K562 (cell line): ENCODE results near the gene ABL1. TPM values are rescaled to one million over a fixed set of nuclear protein-coding genes. Genes with fewer than 3 reads are reported as not detected.

ENCODE experiments used
- ATAC-seq: fragments of 200-7000 bp; cut with Tn5 transposase; 3 replicates; pipeline ENCODE4 v1.9.1; 2020; ENCODE audit warnings: moderate library complexity
- BruUV-seq: library from RNA; stranded (reverse); fragments of 400-500 nt; replicated peaks from 2 replicates; lab custom pipeline; 2021; lab: Mats Ljungman, UMichigan
- CTCF ChIA-PET: fragments of 300-600 bp; formaldehyde crosslinking; extraction: SDS; loops from one replicate; lab custom pipeline; 2021; ENCODE audit warnings: low intra/inter-chr PET ratio; lab: Yijun Ruan, JAX
- POLR2A ChIA-PET: fragments of 300-600, 350-650 bp; sonication (Branson Sonifier 250); formaldehyde crosslinking; extraction: SDS; loops from one replicate; lab custom pipeline; 2021; ENCODE audit warnings: antibody characterized with exemption, inconsistent platforms; lab: Yijun Ruan, JAX
- DNase-seq, 4 experiments: peaks; one replicate each; pipeline versions ENCODE4 v3.0.0 to v3.0.0-alpha.2; 2011 to 2018; ENCODE audit warnings: low spot score in 3 of 4, mixed read lengths in 3 of 4; ENCODE audit errors: extremely low read depth in 1 of 4
- FAIRE-seq: peaks from 2 replicates; lab custom pipeline; 2011; peaks lifted over from hg19 to GRCh38; lab: Jason Lieb, UNC
- H2AFZ ChIP-seq: 2 replicates; pipeline ENCODE4 v1.6.0; 2011; ENCODE audit warnings: low read depth, low read length, control low read depth, inconsistent platforms
- H3K27ac ChIP-seq: fragments of 200-600 bp; 3 replicates; pipeline ENCODE4 v1.8.0; 2011; ENCODE audit warnings: low read depth, mild to moderate bottlenecking, control low read depth, inconsistent platforms, low read length, moderate library complexity, mixed read lengths; ENCODE audit errors: extremely low read depth
- H3K27me3 ChIP-seq, 2 experiments: fragments of 300-600 bp in 1 of 2; 2 replicates in 1 of 2; 3 replicates in 1 of 2; pipeline versions ENCODE4 v1.6.0 to v1.8.0; 2011; ENCODE audit warnings: inconsistent platforms in 2 of 2, low read length in 2 of 2, mild to moderate bottlenecking in 1 of 2, mixed read lengths in 1 of 2, moderate library complexity in 1 of 2; ENCODE audit not compliant: control insufficient read depth in 2 of 2, insufficient read depth in 2 of 2
- H3K36me3 ChIP-seq: fragments of 300-600 bp; 3 replicates; pipeline ENCODE4 v1.8.0; 2011; ENCODE audit warnings: mild to moderate bottlenecking, low read length, inconsistent platforms; ENCODE audit not compliant: control insufficient read depth, insufficient read depth
- H3K4me1 ChIP-seq, 2 experiments: fragments of 200-600 bp in 1 of 2; replicated peaks in 1 of 2; 2 replicates in 1 of 2; 3 replicates in 1 of 2; pipeline versions ENCODE4 v1.5.1 to v1.8.0; 2011; ENCODE audit warnings: inconsistent platforms in 2 of 2, low read length in 2 of 2, mild to moderate bottlenecking in 1 of 2, mixed read lengths in 1 of 2, moderate library complexity in 1 of 2; ENCODE audit not compliant: control insufficient read depth in 2 of 2, insufficient read depth in 2 of 2
- H3K4me2 ChIP-seq: 2 replicates; pipeline ENCODE4 v1.6.1; 2011; ENCODE audit warnings: low read length, control low read depth, inconsistent platforms, mixed read lengths; ENCODE audit not compliant: insufficient read depth
- H3K4me3 ChIP-seq: fragments of 200-600 bp; sonication (generic), shearing (Covaris generic); 2 replicates; pipeline ENCODE4 v1.5.1; 2016; ENCODE audit warnings: control low read depth, inconsistent platforms
- H3K79me2 ChIP-seq: fragments of 200-600 bp; 3 replicates; pipeline ENCODE4 v1.8.0; 2011; ENCODE audit warnings: low read length, inconsistent platforms; ENCODE audit not compliant: control insufficient read depth, insufficient read depth
- H3K9ac ChIP-seq, 2 experiments: 2 replicates each; pipeline versions ENCODE4 v1.6.0 to v1.6.1; 2011; ENCODE audit warnings: low read depth in 2 of 2, low read length in 2 of 2, control low read depth in 1 of 2, inconsistent platforms in 1 of 2, mild to moderate bottlenecking in 1 of 2, mixed read lengths in 1 of 2; ENCODE audit not compliant: insufficient read depth in 1 of 2
- H3K9me1 ChIP-seq: one replicate; pipeline ENCODE4 v1.6.0; 2011; ENCODE audit warnings: inconsistent platforms, mild to moderate bottlenecking, low read length, moderate library complexity; ENCODE audit not compliant: control insufficient read depth, insufficient read depth
- H3K9me3 ChIP-seq: replicated peaks from 2 replicates; pipeline ENCODE4 v1.5.1; 2011; ENCODE audit warnings: low read depth, low read length, inconsistent platforms; ENCODE audit not compliant: control insufficient read depth, insufficient read depth
- H4K20me1 ChIP-seq: replicated peaks from 2 replicates; pipeline ENCODE4 v1.6.1; 2011; ENCODE audit warnings: low read length, inconsistent platforms, mixed read lengths; ENCODE audit not compliant: control insufficient read depth, insufficient read depth
- ARID4B ChIP-seq: sonication (generic); formaldehyde crosslinking; IDR thresholded peaks from 2 replicates; pipeline ENCODE4 v1.8.0; 2022; ENCODE audit warnings: mild to moderate bottlenecking, missing genetic modification reagents
- ATF3 ChIP-seq, 2 experiments: fragments of 450-650 bp in 1 of 2; sonication (generic) in 1 of 2; formaldehyde crosslinking in 1 of 2; IDR thresholded peaks in 1 of 2; conservative IDR thresholded peaks in 1 of 2; 2 replicates each; pipeline versions ENCODE4 v1.6.1 to v1.8.1; 2016 to 2023; ENCODE audit warnings: mild to moderate bottlenecking in 2 of 2, moderate library complexity in 2 of 2, inconsistent platforms in 1 of 2, missing genetic modification reagents in 1 of 2
- CXXC5 ChIP-seq: fragments of 250-450 bp; sonication (Bioruptor Pico); IDR thresholded peaks from 2 replicates; pipeline ENCODE4 v1.8.0; 2022; ENCODE audit warnings: inconsistent platforms, mild to moderate bottlenecking, moderate library complexity
- FOXJ3 ChIP-seq: sonication (generic); formaldehyde crosslinking; IDR thresholded peaks from 2 replicates; pipeline ENCODE4 v1.4.0; 2020; ENCODE audit warnings: mild to moderate bottlenecking, missing genetic modification reagents
- FOXM1 ChIP-seq, 2 experiments: fragments of 450-650 bp in 1 of 2; sonication (generic) in 1 of 2; formaldehyde crosslinking in 1 of 2; IDR thresholded peaks; 2 replicates each; pipeline versions ENCODE4 v1.6.1 to v1.9.0; 2017 to 2022; ENCODE audit warnings: low read depth in 2 of 2, mild to moderate bottlenecking in 2 of 2, missing genetic modification reagents in 1 of 2, moderate library complexity in 1 of 2
- GTF2F1 ChIP-seq: IDR thresholded peaks from 2 replicates; pipeline ENCODE4 v1.6.1; 2011; ENCODE audit warnings: low read depth, low read length, improper control_type of control experiment
- HNRNPH1 ChIP-seq: fragments of 200-400 bp; formaldehyde crosslinking; optimal IDR thresholded peaks from 2 replicates; pipeline ENCODE3; 2017; ENCODE audit warnings: low read depth, mild to moderate bottlenecking, low read length, moderate library complexity
- NFIX ChIP-seq: fragments of 250-450 bp; sonication (Bioruptor Pico); IDR thresholded peaks from 2 replicates; pipeline ENCODE4 v1.4.0; 2020; ENCODE audit warnings: low read depth, mild to moderate bottlenecking, moderate library complexity
- RCOR1 ChIP-seq, 2 experiments: IDR thresholded peaks; 2 replicates each; pipeline ENCODE4 v1.6.1; 2012; ENCODE audit warnings: low read depth in 2 of 2, low read length in 2 of 2, borderline replicate concordance in 1 of 2, improper control_type of control experiment in 1 of 2
- USF2 ChIP-seq: sonication (generic); formaldehyde crosslinking; IDR thresholded peaks from 2 replicates; pipeline ENCODE4 v1.5.0; 2020; ENCODE audit warnings: missing genetic modification reagents
- ZNF232 ChIP-seq: sonication (generic); formaldehyde crosslinking; IDR thresholded peaks from 2 replicates; pipeline ENCODE4 v1.8.0; 2022; ENCODE audit warnings: mild to moderate bottlenecking, missing genetic modification reagents
- ZNF347 ChIP-seq: fragments of 450-650 bp; formaldehyde crosslinking; IDR thresholded peaks from 2 replicates; pipeline ENCODE4 v1.4.0; 2020; ENCODE audit warnings: low read depth, mild to moderate bottlenecking, moderate library complexity
- ZNF384 ChIP-seq: IDR thresholded peaks from 2 replicates; pipeline ENCODE4 v1.6.1; 2012; ENCODE audit warnings: low read depth, low read length, improper control_type of control experiment
- ZNF766 ChIP-seq: fragments of 200-800 bp; sonication (Bioruptor generic); conservative IDR thresholded peaks from 2 replicates; pipeline ENCODE4 v1.6.1; 2016; ENCODE audit warnings: missing genetic modification characterization, missing compliant biosample characterization
- WGBS: fragments of 100-300 bp; shearing (Covaris generic); methylation state at CpG from one replicate; pipeline ENCODE4 v1.1.6; 2016; ENCODE audit warnings: low coverage, mixed read lengths; ENCODE audit not compliant: insufficient coverage; ENCODE audit errors: missing lambda C conversion rate; 5-methylcytosine and 5-hydroxymethylcytosine counted together
- in situ Hi-C: fragments of 300-500 bp; cut with MboI; formaldehyde crosslinking; loops from 4 replicates; pipeline ENCODE4 v1.15.0; 2018; ENCODE audit warnings: inconsistent platforms, mixed read lengths
- intact Hi-C: fragments of 100-400 bp; cut with micrococcal nuclease; formaldehyde crosslinking; loops from 2 replicates; pipeline ENCODE4 v1.14.2; 2022
- polyA plus RNA-seq, 8 experiments: library from polyadenylated mRNA; depleted of rRNA in 4 of 8; stranded (reverse) in 5 of 8; unstranded in 3 of 8; fragments of >200 nt; fragmentation: Nextera tagmentation in 2 of 8; fragmentation: Illumina TruSeq in 1 of 8; extraction: Ambion mirVana in 2 of 8; extraction: Trizol in 1 of 8; gene quantifications; 2 replicates each; pipeline versions ENCODE4 v1.2.1 to v1.2.3, GENCODE V29; 2011 to 2014; ENCODE audit warnings: inconsistent platforms in 1 of 8, missing spikeins in 1 of 8
- total RNA-seq, 7 experiments: library from RNA; depleted of rRNA in 6 of 7; stranded (reverse); fragments of >200 nt in 6 of 7; fragmentation: Illumina TruSeq in 2 of 7; extraction: Trizol in 2 of 7; gene quantifications; 2 replicates each; pipeline versions ENCODE4 v1.2.1 to v1.2.3, GENCODE V29; 2011 to 2021; ENCODE audit warnings: low replicate concordance in 1 of 7

The ABL1 gene
- total and polyA plus RNA-seq, 9 of the 15 experiments (the other 6 are each of a cell fraction or from before 2014, with no cell fraction given), result 1.5 to 130 (median 37.8) TPM

- peaks cover 0 to 74% of the 10 kb centered on the region in 2 experiments; a peak in 2 of 5 replicates for H3K4me1 ChIP-seq
- BruUV-seq, result no TSS peak
- no peaks in the 10 kb centered on the region for H3K79me2 ChIP-seq
- H3K9ac ChIP-seq, result peak overlapping the region in 1 of 2 experiments; percentile 2; a peak in 1 of 4 replicates
- in situ Hi-C loops (no loop called here), intact Hi-C loops (no loop called here)
- no peaks in the 10 kb centered on the region for H3K9me3 ChIP-seq
- H3K4me2 ChIP-seq, result no peak overlapping the region
- POLR2A ChIA-PET, result interaction anchor here (0.7 to 25.7 kb wide), 9 partner anchors 8 to 144 kb away, joined by 3 to 582 read pairs (median 8); partner anchors contain the start of gene QRFP
- no peak overlapping the region for H3K27ac ChIP-seq
- H2AFZ ChIP-seq, result no peak overlapping the region
- peaks cover 93% of the 10 kb centered on the region for H4K20me1 ChIP-seq
- ATAC-seq (no peak), DNase-seq (peak in 3 of 4 experiments; percentile 54 to 65 (median 60)), FAIRE-seq (no peak)
- no peak overlapping the region for H3K4me3 ChIP-seq
- H3K27me3 ChIP-seq, result peaks cover 87 to 95% of the 10 kb centered on the region in 2 experiments
- 2% methylated on average over 17 of the region's 17 CpGs for WGBS
- H3K9me1 ChIP-seq, result peaks cover 11% of the 10 kb centered on the region
- H3K36me3 ChIP-seq, result no peaks in the 10 kb centered on the region
- CTCF ChIA-PET, result interaction anchor here (0.6 kb wide), 1 partner anchor 145 kb away, joined by 3 read pairs; no protein-coding TSS in a partner anchor
- TF ChIP-seq HNRNPH1, result no peak
- no peak for TF ChIP-seq ZNF766 (CRISPR knock-in tag)
- no peak for TF ChIP-seq USF2 (CRISPR knock-in tag)
- TF ChIP-seq ATF3 (IDR thresholded peaks at IDR 0.05), result no peak
- TF ChIP-seq ATF3 (CRISPR knock-in tag; conservative IDR thresholded peaks at IDR 0.05), result peak; percentile 58; the same call in 1 of the 2 replicates
- TF ChIP-seq ZNF347 (CRISPR knock-in tag), result no peak
- 0 out of 2 replicates have a peak, but pooled peaks have one; percentile 51 for TF ChIP-seq GTF2F1
- TF ChIP-seq RCOR1 (IDR thresholded peaks at IDR 0.05; ENCODE audit: borderline replicate concordance in 1 of 2, low read depth in 2 of 2, low read length in 2 of 2), result peak in 1 of 2 experiments; percentile 30; a peak in 1 of 4 replicates
- no peak for TF ChIP-seq ZNF232
- no peak for TF ChIP-seq FOXM1 (IDR thresholded peaks at IDR 0.05; ENCODE audit: low read depth)
- no peak for TF ChIP-seq FOXM1 (CRISPR knock-in tag; IDR thresholded peaks at IDR 0.05; ENCODE audit: low read depth)
- TF ChIP-seq ZNF384, result no peak
- no peak for TF ChIP-seq CXXC5 (CRISPR knock-in tag)
- TF ChIP-seq ARID4B (CRISPR knock-in tag), result no peak
- TF ChIP-seq NFIX (CRISPR knock-in tag), result no peak
- no peak for TF ChIP-seq FOXJ3 (CRISPR knock-in tag)
These were observed 66.6 kb downstream of the ABL1 start for GRCh38 chr9:130901498-130902203.
